ENCODE measurements around the gene RBBP9. TPM values are rescaled to one million over a fixed set of nuclear protein-coding genes. Genes with fewer than 3 reads are reported as not detected.

The RBBP9 gene
- total and polyA plus RNA-seq, 12 donors, result 1.8 to 10.3 (median 6.3) TPM

GRCh38 chr20:18541741-18542140 lies 44.7 kb upstream of the RBBP9 start:
- 92 to 93% methylated on average over 5 of the region's 5 CpGs for WGBS, 2 donors
- Histone ChIP-seq H3K27me3 (no peaks in the 10 kb centered on the region), H3K4me3 (no peak overlapping the region), H3K4me1 (peaks cover 0 to 7% (median 0%) of the 10 kb centered on the region in 9 donors), H3K36me3 (peaks cover 0 to 96% (median 16%) of the 10 kb centered on the region in 9 donors), H3K27ac (no peak overlapping the region), H3K9me3 (no peaks in the 10 kb centered on the region)
- no peak for TF ChIP-seq CTCF (IDR thresholded peaks at IDR 0.05)
- DNase-seq (no peak), ATAC-seq (no peak)
- intact Hi-C loops (cut with DNase I), result no loop called here

- ATAC-seq, result no peak
- Histone ChIP-seq H3K4me1 (no peaks in the 10 kb centered on the region), H3K27ac (no peak overlapping the region), H3K9me3 (no peaks in the 10 kb centered on the region), H3K36me3 (peaks cover 0 to 96% (median 36%) of the 10 kb centered on the region in 9 donors), H3K4me3 (no peak overlapping the region), H3K27me3 (no peaks in the 10 kb centered on the region)
- 100% methylated on average over 2 of the region's 2 CpGs for WGBS, 2 donors
- intact Hi-C loops (cut with DNase I), result no loop called here
- DNase-seq, result no peak
- TF ChIP-seq CTCF (IDR thresholded peaks at IDR 0.05), result no peak
Observed at GRCh38 chr20:18537651-18538050, 40.6 kb upstream of the RBBP9 start.

- ATAC-seq (no peak), DNase-seq (no peak)
- no peak for TF ChIP-seq CTCF (IDR thresholded peaks at IDR 0.05)
- H3K36me3 ChIP-seq, result peaks cover 0 to 98% (median 56%) of the 10 kb centered on the region in 9 donors
- no peaks in the 10 kb centered on the region for H3K27me3 ChIP-seq
- WGBS, 2 donors, result 85 to 87% methylated on average over 6 of the region's 6 CpGs
- no peak overlapping the region for H3K4me3 ChIP-seq
- H3K9me3 ChIP-seq, result no peaks in the 10 kb centered on the region
- no peaks in the 10 kb centered on the region for H3K4me1 ChIP-seq
- intact Hi-C loops (cut with DNase I), result no loop called here
- no peak overlapping the region for H3K27ac ChIP-seq
Observed at GRCh38 chr20:18533978-18534644, 37.1 kb upstream of the RBBP9 start.

GRCh38 chr20:18533491-18533890 lies 36.5 kb upstream of the RBBP9 start:
- intact Hi-C loops (cut with DNase I), result no loop called here
- ATAC-seq (no peak), DNase-seq (no peak)
- no peak for TF ChIP-seq CTCF (IDR thresholded peaks at IDR 0.05)
- Histone ChIP-seq H3K27me3 (no peaks in the 10 kb centered on the region), H3K36me3 (peaks cover 0 to 98% (median 60%) of the 10 kb centered on the region in 9 donors), H3K4me1 (no peaks in the 10 kb centered on the region), H3K9me3 (no peaks in the 10 kb centered on the region), H3K27ac (no peak overlapping the region), H3K4me3 (no peak overlapping the region)
- WGBS, 2 donors, result 62 to 74% methylated on average over 1 of the region's 1 CpG
